Measurements from ENCODE around the gene ATP1A1. TPM values are rescaled to one million over a fixed set of nuclear protein-coding genes. Genes with fewer than 3 reads are reported as not detected.

Gene ATP1A1
- total RNA-seq, 4 donors from 2014 or later = 88.5 to 222 (median 156) TPM

- TF ChIP-seq CTCF (IDR thresholded peaks at IDR 0.05; ENCODE audit: low read depth) = no peak
These were observed 19.8 kb downstream of the ATP1A1 start for GRCh38 chr1:116392717-116393404.

GRCh38 chr1:116393792-116394191 lies 20.7 kb downstream of the ATP1A1 start:
- TF ChIP-seq CTCF (IDR thresholded peaks at IDR 0.05; ENCODE audit: low read depth) = no peak

- TF ChIP-seq CTCF (IDR thresholded peaks at IDR 0.05; ENCODE audit: low read depth) = no peak
These were observed 21.2 kb downstream of the ATP1A1 start for GRCh38 chr1:116394270-116394669.

- TF ChIP-seq CTCF (IDR thresholded peaks at IDR 0.05; ENCODE audit: low read depth) = no peak
These were observed 23.7 kb downstream of the ATP1A1 start for GRCh38 chr1:116396769-116397168.

GRCh38 chr1:116397728-116398127 lies 24.7 kb downstream of the ATP1A1 start:
- no peak for TF ChIP-seq CTCF (IDR thresholded peaks at IDR 0.05; ENCODE audit: low read depth)

- no peak for TF ChIP-seq CTCF (IDR thresholded peaks at IDR 0.05; ENCODE audit: low read depth)
These were observed 27.7 kb downstream of the ATP1A1 start for GRCh38 chr1:116400780-116401179.

GRCh38 chr1:116401646-116402176 lies 28.7 kb downstream of the ATP1A1 start:
- TF ChIP-seq CTCF (IDR thresholded peaks at IDR 0.05; ENCODE audit: low read depth) = no peak

Measured in subcutaneous adipose tissue (tissue), 4 donors.